Lung (tissue), 12 donors: ENCODE measurements around the gene GPR84. TPM values are rescaled to one million over a fixed set of nuclear protein-coding genes. Genes with fewer than 3 reads are reported as not detected.

Experiments used
- ATAC-seq: fragments of 200-7000 bp; cut with Tn5 transposase; one replicate; pipeline ENCODE4 v1.9.1; 2020; ENCODE audit warnings: moderate number of reproducible peaks; ENCODE audit not compliant: insufficient read depth, low FRiP score
- DNase-seq, 3 donors: peaks; one replicate each; pipeline ENCODE4 v3.0.0-alpha.2; 2013 to 2017
- H3K27ac ChIP-seq, 2 donors: one replicate each; pipeline ENCODE4 v1.5.1; 2013; ENCODE audit warnings: mild to moderate bottlenecking in 2 of 2, moderate library complexity in 2 of 2, control low read depth in 1 of 2, inconsistent platforms in 1 of 2, low read depth in 1 of 2, low read length in 1 of 2
- H3K27me3 ChIP-seq, 3 donors: one replicate each; pipeline ENCODE4 v1.5.1; 2013; ENCODE audit warnings: low read length in 2 of 3; ENCODE audit not compliant: control insufficient read depth in 3 of 3, insufficient read depth in 3 of 3
- H3K36me3 ChIP-seq, 4 donors: one replicate each; pipeline ENCODE4 v1.5.1; 2013; ENCODE audit warnings: low read length in 4 of 4, mild to moderate bottlenecking in 1 of 4, moderate library complexity in 1 of 4; ENCODE audit not compliant: control insufficient read depth in 4 of 4, insufficient read depth in 4 of 4
- H3K4me1 ChIP-seq, 5 donors: one replicate each; pipeline ENCODE4 v1.5.1; 2013; ENCODE audit warnings: low read length in 5 of 5, mild to moderate bottlenecking in 2 of 5, moderate library complexity in 1 of 5; ENCODE audit not compliant: control insufficient read depth in 5 of 5, insufficient read depth in 5 of 5
- H3K4me3 ChIP-seq: one replicate; pipeline ENCODE4 v1.5.1; 2013; ENCODE audit warnings: mild to moderate bottlenecking, control low read depth, moderate library complexity
- H3K9ac ChIP-seq, 2 donors: one replicate each; pipeline ENCODE4 v1.5.1; 2013; ENCODE audit warnings: low read length in 2 of 2, control low read depth in 1 of 2; ENCODE audit not compliant: insufficient read depth in 1 of 2
- H3K9me3 ChIP-seq, 4 donors: one replicate each; pipeline ENCODE4 v1.5.1; 2013; ENCODE audit warnings: low read length in 3 of 4, mild to moderate bottlenecking in 1 of 4, moderate library complexity in 1 of 4; ENCODE audit not compliant: control insufficient read depth in 4 of 4, insufficient read depth in 3 of 4
- CTCF ChIP-seq: IDR thresholded peaks from 2 replicates; pipeline ENCODE4 v1.5.1; 2012; ENCODE audit warnings: mild to moderate bottlenecking; ENCODE audit errors: control extremely low read depth, extremely low read depth
- WGBS, 2 donors: extraction: QIAGEN DNeasy Blood & Tissue Kit; methylation state at CpG; one replicate each; pipeline ENCODE4 v1.1.7; 2013; 5-methylcytosine and 5-hydroxymethylcytosine counted together
- polyA plus RNA-seq, 2 donors: library from polyadenylated mRNA; stranded (reverse); fragments of 200-250 nt; gene quantifications; one replicate each; pipeline ENCODE4 v1.2.1, GENCODE V29; 2013
- total RNA-seq, 2 donors: library from RNA; depleted of rRNA in 1 of 2; stranded (reverse); fragments of >200 nt in 1 of 2; gene quantifications; one replicate each; pipeline ENCODE4 v1.2.1, GENCODE V29; 2014 to 2021
- donor health status: control.
- donor health status: control.
- donor health status: Bipolar disorder and iron deficiency.
- donor health status: healthy.
- donor health status: DM: yes; HTN: yes; CAD: no.

GPR84 gene
- total and polyA plus RNA-seq, 4 donors, result 0.73 to 76.1 (median 2.1) TPM

- WGBS, 2 donors, result 58 to 84% methylated on average over 1 of the region's 1 CpG
- no peak within 1 kb of the TSS for H3K4me3 ChIP-seq
- H3K27me3 ChIP-seq, result no peaks in the 10 kb centered on the region
- ATAC-seq (no peak), DNase-seq (no peak)
- H3K36me3 ChIP-seq, result no peaks in the 10 kb centered on the region
- peaks cover 0 to 33% (median 14%) of the 10 kb centered on the region in 5 donors for H3K4me1 ChIP-seq
- H3K27ac ChIP-seq, result peak within 1 kb of the TSS in 1 of 2 donors; percentile 73
- no peak for TF ChIP-seq CTCF
- no peaks in the 10 kb centered on the region for H3K9me3 ChIP-seq
- H3K9ac ChIP-seq, result no peak within 1 kb of the TSS
Observed at GRCh38 chr12:54384591-54385041, 20.3 kb upstream of the GPR84 start, which contains the start of gene ZNF385A. ZNF385A (minus strand) TSS chr12:54384733; CDS start chr12:54384514, 219 bp downstream.

GRCh38 chr12:54383041-54383609 lies 18.8 kb upstream of the GPR84 start:
- no peaks in the 10 kb centered on the region for H3K27me3 ChIP-seq
- no peak for DNase-seq
- no peak for TF ChIP-seq CTCF
- no peak overlapping the region for H3K4me3 ChIP-seq
- 58 to 69% methylated on average over 3 of the region's 3 CpGs for WGBS, 2 donors
- peaks cover 0 to 1% (median 0%) of the 10 kb centered on the region in 4 donors for H3K36me3 ChIP-seq
- peaks cover 0 to 30% (median 14%) of the 10 kb centered on the region in 5 donors for H3K4me1 ChIP-seq
- H3K9me3 ChIP-seq, result no peaks in the 10 kb centered on the region
- no peak overlapping the region for H3K9ac ChIP-seq
- ATAC-seq, result peak; percentile 22
- peak overlapping the region in 1 of 2 donors; percentile 88 for H3K27ac ChIP-seq

- H3K36me3 ChIP-seq, result peaks cover 0 to 4% (median 0%) of the 10 kb centered on the region in 4 donors
- no peaks in the 10 kb centered on the region for H3K9me3 ChIP-seq
- H3K27ac ChIP-seq, result no peak overlapping the region
- no peak for TF ChIP-seq CTCF
- DNase-seq (no peak), ATAC-seq (no peak)
- H3K27me3 ChIP-seq, result no peaks in the 10 kb centered on the region
- no peak overlapping the region for H3K9ac ChIP-seq
- H3K4me1 ChIP-seq, result peaks cover 0 to 22% (median 8%) of the 10 kb centered on the region in 5 donors
- 94 to 95% methylated on average over 4 of the region's 4 CpGs for WGBS, 2 donors
- H3K4me3 ChIP-seq, result no peak overlapping the region
Observed at GRCh38 chr12:54381136-54381535, 16.9 kb upstream of the GPR84 start.
